ENCODE results near the gene MORC1.
"Not testable (repeated sequence)": the region's sequence is repeated elsewhere in the genome, so short reads cannot be mapped to it uniquely, and the experiment has no call there.

The MORC1 gene, protein sequence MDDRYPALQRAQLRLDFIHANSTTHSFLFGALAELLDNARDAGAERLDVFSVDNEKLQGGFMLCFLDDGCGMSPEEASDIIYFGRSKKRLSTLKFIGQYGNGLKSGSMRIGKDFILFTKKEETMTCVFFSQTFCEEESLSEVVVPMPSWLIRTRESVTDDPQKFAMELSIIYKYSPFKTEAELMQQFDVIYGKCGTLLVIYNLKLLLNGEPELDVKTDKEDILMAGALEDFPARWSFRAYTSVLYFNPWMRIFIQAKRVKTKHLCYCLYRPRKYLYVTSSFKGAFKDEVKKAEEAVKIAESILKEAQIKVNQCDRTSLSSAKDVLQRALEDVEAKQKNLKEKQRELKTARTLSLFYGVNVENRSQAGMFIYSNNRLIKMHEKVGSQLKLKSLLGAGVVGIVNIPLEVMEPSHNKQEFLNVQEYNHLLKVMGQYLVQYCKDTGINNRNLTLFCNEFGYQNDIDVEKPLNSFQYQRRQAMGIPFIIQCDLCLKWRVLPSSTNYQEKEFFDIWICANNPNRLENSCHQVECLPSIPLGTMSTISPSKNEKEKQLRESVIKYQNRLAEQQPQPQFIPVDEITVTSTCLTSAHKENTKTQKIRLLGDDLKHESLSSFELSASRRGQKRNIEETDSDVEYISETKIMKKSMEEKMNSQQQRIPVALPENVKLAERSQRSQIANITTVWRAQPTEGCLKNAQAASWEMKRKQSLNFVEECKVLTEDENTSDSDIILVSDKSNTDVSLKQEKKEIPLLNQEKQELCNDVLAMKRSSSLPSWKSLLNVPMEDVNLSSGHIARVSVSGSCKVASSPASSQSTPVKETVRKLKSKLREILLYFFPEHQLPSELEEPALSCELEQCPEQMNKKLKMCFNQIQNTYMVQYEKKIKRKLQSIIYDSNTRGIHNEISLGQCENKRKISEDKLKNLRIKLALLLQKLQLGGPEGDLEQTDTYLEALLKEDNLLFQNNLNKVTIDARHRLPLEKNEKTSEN

DNA sequence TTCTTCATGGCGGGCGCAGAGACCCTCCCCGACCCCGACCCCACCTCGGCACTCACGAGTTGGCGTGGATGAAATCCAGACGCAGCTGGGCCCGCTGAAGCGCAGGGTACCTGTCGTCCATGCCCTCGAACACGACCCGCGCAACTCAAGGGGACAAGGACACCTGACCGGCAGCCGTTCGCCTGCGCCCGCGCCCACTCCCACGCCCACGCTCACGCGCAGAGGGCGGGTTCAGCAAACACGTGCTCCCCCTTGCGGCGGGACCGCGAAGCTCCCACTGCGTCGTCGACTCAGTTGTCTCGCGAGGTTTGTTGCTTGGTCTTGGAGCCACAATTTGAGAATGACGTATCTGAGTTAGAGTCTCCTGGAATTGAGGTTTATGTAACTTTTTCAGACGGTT is at the start of gene MORC1:
Gene MORC1, minus strand, starts transcription at position 196 of the 400 bp plus-strand sequence. Its CDS starts 75 bp downstream, at position 121.
- DNase-seq: no peak

DNA sequence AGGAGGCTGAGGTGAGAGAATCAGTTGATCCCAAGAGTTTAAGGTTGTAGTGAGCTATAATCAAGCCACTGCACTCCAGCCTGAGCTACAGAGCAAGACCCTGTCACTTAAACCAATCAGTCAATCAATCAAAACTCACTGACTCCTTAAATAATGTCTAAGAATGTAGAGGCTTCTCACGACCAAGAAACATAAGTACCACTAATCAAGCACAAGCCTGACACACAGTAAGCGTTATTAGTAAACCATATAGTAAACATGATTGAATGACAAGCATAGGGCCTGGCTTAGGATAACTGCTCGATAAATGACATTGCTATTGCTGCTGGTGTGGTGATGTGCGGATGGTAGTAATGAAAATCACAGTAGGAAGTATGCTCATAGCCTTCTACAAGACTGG is 48.0 kb upstream of the MORC1 start:
- DNase-seq: no peak

DNA sequence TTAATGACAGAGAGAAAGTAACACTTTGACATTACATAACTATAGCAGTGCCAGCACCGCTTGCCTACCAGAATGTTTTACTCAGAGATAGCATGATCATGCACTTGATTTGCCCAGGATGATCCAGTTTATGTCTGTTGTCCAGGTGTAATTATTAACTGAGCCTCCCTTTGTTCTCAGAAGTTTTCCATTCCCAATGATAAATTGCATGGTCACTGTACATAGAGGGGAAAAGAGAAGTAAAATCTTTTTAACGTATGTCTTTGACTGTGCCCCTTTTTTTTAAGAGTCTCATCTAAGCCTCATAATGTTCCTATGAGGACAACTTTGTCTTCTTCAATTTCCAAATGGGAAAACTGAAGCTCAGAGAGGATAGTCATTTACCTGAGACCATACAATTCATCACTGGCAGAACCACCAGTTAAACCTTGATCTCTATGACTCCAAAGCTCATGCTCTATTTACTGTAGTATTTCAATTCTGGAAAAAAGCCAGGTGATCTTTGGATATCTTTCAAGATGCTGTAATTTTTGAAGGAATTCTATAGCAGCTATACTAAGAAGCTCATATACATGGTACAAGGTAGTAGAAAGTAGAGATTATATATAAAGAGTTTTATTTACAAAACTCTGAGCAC is 43.7 kb upstream of the MORC1 start:
- no peak for DNase-seq

DNA sequence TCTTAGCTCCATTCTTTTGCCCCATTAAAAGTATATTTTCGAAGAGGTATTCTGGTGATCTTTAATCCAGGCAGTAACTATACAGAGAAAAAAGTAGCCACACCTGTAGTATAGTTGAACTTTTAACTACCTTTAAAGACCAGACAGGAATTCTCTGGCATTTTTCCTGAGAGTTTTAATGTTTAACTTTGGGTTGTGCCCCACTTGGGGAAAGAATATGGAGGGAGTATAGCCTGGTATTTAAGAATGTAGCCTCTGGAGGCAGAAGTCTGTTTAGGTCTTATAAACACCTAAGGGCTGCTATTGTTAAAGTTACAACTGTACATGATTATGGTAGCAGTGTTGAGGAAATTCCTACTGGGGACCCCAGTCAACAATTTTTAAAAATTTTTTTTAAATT is 37.9 kb upstream of the MORC1 start:
- DNase-seq: no peak

DNA sequence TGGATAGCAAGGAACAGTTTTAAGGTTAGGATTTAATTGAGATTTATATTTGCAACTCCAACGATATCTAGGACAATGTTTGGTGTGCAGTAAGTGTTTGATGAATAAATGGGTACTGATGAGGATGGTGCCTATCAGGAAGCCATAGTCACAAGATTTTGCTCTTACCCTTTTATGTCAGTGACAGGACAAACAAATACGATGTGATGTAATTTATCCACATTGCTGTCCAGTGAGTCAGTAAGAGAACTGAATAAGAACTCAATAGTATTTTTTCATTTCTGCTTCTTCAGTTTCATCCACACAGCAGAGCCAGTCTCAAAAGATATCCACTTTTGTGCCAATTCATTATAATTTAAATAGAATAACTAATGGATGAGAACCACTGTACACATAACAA is 37.0 kb upstream of the MORC1 start:
- no peak for DNase-seq

DNA sequence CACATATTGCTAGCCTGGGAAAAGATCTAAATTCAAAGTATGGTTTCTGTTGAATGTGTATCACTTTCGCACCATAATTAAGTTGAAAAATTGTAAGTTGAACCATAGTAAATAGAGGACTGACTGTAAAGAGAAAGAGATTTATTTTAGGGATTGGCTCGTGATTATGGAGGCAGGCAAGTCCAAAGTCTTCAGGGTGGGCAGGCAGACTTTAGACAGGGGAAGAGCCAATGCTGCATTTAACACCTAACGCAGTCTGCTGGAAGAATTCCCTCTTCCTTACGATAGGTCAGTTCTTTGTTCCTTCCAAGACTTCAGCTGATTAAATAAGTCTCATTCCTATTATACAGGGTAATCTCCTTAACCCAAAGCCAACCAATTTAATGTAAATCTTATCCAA is 34.4 kb upstream of the MORC1 start:
- DNase-seq: no peak

DNA sequence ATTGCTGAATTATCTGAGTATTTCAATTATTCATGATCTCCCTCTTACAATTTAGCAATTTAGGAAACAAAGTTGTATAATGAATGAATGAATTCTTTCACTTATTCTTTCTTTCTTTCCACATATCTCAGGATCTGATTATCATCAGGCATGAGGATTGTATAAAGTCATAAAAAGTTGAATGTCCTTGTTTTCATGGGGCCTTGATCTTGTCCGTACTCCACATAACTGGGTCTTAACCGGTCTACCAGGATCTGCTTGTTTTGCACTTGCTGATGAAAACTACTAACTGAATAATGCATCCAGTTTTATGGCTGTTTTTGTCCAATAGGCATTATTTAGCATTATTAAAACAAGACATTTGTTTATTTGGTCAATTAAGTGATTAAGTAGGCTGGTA is 31.1 kb upstream of the MORC1 start:
- no peak for DNase-seq

DNA sequence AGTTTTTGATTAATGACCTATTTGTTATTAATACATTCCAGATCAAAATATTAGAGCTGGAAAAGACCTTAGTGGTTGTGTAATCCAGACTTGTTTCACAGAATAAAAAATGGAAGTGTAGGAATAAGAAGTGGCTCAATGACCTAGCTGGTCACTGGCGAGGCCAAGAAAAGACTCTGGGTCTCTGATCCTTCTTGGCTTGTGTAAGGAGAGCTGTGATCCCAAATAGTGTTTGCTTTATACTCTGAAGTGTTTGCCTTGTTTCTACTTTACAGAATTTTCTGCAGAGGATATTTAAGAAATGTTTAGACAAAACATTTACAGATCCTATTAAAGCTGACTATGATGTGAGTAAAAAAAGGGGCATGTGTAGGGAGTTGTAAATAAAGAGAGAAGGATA is 25.7 kb upstream of the MORC1 start:
- no peak for DNase-seq

DNA sequence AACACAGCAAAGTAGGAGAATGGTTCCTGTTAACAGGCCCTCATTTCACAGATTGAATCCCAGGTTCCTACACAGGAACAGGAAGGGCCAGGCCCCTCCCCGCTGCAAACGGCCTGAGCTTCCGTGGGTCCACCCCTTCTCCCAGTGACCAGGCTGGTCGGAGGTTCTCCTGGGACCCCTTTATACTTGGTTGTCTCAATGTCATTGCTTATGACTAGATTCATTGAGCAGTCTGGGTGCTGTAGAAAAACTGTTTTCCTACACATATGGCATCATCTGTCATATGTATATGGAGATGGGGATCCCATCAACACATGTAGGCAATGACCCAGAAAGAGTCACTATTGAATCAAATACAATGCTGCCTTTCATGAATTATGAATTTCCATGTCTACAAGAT is 22.4 kb upstream of the MORC1 start:
- DNase-seq: no peak

DNA sequence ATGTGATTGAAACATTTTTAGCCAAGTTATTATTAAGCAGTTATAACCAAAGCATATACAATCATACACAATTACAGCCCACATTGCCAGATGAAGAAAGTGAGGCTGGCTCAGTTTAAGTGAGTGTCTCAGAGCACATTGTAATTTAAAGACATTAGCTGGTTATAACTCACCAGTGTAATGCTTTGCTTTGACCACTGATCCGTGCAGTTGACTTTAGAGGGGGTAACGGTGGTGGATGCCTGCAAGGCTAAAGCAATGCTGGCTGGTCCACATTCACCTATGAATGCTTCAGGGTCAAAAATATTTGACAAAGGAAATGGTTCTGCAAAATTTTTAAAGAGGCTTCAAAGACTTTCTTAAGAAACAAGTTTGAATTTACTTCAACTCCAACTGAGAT is 19.8 kb upstream of the MORC1 start:
- no peak for DNase-seq

DNA sequence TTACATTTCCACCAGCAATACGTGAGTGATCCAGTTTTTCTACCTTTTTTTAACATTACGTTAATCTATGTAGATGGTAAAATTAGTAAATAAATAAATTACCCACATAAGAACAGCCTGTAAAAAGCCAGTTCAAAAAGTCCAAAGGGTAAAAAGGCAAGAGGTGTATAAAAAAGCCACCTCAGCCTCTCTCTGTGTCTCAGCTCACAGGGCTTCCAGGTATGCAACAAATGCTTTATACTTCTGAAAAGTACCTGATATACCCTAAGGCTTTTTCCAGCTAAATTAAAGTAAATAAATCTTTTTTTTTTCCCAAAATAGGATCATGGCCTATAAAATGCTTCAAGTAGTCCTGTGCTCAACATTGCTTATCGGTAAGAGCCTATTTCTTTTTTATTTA is 18.6 kb upstream of the MORC1 start, which contains the start of gene C3orf85:
Gene C3orf85, plus strand, starts transcription at position 197 of the 400 bp plus-strand sequence. Its CDS starts 129 bp downstream, at position 326.
- DNase-seq: no peak

DNA sequence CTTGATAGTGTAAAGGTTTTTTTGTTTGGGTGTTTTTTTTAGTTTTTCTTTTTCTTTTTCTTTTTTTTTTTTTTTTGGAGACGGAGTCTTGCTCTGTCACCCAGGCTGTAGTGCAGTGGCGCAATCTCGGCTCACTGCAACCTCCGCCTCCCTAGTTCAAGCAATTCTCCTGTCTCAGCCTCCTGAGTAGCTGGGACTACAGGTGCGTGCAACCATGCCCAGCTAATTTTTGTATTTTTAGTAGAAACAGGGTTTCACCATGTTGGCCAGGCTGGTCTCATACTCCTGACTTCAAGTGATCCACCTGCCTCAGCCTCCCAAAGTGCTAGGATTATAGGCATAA is 15.5 kb upstream of the MORC1 start:
- DNase-seq: not testable (repeated sequence)

DNA sequence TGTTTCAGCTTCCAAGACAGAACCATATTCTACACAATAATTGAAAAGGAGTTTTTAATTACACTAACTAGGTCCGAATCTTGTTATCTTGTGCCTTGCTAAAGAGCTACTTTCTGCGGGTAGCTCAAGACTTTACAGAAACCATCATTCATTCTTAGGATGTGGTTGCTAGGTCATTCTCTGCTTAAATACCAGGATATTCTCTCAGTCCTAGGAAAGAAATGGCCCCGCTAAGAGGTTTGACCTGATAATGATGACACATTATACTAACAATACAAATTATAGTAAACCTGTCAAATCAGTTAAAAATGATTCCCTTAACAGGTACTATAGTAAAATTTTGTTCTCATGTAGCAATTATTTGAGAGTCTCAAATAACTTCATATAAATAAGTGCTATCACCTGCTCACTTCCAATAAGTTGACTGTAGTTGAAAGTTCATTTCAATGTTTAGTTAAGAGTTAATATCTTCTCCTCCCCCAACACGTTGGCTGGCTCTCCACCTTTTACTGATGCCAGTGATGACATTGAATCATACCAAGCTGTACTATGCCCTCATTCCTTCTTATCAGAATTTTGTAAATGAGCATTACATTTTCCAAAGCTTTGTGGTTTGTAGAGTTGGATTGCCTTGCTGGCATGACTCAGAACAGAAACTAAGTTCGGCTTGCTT is 15.0 kb upstream of the MORC1 start:
- no peak for DNase-seq

DNA sequence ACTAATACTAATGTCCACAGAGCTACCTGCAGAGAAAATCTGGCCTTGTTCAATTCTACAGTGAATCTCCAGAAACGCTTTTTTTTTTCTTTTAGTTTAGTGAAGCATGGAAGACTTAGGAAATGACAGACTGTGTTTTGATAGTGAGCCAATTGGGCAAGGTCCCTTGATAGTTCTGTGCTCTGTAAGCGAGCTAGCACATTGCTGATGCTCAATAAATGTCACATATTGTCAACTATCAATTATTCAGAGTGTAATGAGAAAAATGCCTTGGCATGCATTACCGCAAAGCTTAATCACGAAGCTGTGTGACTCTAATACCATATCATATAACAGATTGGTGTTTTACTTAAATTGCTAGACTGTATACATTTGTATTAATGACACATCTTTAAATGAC is 13.3 kb upstream of the MORC1 start:
- DNase-seq: no peak

DNA sequence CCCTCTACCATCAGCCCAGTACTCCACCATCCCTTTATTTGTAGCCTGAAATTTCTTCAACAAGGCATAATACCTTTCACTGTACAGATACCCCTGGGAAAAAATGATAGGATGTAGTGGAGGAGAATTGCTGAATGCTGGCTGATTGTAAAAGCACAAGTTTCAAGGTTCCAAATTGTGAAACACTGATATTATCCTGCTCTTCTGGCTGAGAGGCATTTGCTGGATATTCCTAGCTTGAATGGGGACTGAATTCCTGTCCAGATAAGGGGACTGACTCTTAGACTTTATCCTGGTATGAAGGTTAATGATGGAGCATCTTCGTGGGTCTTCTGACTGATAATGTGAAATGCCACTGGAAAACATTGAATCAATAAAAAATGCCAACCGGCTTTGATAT is 9.6 kb upstream of the MORC1 start:
- DNase-seq: no peak

DNA sequence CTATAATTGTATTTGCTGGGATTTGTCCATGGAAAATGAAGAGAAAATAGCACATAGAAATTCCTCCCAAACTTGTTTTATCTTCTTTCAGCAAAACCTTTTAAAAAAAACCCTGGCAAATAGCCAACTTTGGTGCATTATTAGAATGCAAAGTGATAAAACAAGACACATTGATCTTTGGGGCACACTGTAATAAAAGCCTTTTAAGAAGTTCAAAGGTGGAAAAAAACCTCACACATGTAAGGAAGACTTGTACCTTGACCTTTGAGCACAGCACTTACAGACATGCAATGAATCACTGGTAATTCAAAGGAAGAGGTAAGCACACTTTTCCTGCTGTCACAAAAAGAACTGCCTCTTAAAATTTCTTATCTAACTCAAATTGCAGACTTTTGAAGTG is 8.0 kb upstream of the MORC1 start:
- DNase-seq: no peak

DNA sequence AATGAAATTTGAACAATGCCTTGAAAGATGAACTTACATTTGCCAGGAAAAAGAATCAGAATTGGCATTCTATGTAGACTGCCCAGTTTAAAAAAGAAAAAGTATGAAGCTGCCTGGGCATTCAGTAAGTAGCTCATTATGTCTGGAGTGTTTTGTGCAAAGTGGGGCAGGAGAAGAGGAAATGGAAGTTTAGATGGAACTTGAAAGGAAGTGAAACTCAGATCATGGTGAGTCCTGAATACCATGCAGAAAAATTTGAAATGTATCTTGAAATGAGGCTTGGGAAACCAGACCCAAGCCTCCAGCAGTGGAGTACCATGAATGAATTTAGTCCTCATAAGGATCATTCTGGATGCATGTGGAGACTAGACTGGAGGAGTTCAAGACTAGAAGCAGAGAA is 4.8 kb upstream of the MORC1 start:
- no peak for DNase-seq

DNA sequence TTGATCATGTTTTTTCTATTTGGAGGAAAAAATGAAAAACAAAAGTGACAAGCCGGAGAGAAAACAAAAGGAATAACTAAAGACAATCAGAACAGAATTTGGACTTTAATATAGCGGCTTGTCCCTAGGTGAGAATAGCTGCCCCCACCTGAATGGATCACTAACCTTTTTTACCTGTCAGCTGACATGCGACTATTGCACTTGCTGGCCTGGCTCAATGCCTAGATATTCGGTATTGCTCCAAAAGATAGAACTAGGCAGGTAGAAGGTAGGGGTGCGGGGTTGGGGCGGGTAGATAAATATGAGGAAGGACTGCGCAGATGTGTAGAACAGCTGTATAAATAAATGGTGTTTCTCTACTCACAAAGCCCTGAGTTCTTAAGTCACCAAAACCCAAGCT is 650 bp upstream of the MORC1 start:
- no peak for DNase-seq

DNA sequence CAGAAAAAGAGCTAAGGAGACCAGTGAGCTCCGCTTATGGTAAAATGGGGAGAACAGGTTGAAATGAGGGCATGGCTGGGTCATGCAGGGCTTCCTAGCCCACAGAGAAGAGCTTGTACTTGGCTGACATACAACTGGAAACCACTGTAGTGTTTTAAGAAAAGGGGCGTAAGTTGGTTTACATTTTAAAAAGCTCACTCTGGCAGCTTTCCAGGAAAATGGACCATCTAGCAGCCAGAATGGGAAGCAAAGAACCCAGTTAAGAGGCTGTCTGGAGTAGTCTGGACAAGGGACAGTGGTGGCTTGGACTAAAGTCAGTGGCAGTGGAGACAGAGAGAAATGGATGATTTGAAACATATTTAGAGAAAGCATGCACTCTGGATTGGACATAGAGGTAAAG is 1.9 kb downstream of the MORC1 start:
- DNase-seq: no peak

DNA sequence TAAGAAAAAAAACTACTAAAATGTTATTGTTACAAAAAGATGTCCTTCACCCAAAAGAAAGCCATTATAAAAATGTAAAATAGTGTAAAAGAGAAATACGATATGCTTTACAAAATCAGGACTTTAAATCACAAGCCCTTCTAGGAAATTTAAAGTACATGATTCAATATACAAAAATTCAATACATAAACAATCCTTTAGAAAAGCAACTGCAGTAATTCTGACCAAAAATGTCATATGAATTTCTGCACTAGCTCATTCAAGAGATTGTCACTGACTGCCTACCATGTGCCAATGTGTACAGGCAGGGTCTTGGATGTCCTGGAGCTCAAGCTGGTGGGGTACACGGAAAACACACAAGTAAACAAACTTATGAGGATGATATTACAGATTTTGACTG is 2.5 kb downstream of the MORC1 start:
- no peak for DNase-seq

DNA sequence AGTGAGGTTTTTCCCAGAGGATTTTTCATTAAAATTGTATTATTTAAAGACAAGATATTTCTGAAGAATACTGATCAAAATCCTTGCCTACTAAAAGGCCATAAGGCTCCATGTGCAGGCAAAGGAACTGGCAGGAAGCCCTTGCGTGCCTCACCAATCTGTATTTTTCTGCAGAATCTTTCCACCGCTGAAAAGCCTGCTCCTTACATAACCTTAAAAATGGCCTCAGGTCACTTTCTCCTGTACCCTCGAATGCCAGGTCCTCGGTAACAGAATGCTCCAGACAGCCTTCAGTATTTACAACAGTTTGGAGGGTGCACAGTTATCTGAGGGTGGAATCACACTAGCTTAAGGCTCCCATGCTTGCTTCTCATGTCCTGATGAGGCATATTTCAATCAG is 3.2 kb downstream of the MORC1 start:
- no peak for DNase-seq

DNA sequence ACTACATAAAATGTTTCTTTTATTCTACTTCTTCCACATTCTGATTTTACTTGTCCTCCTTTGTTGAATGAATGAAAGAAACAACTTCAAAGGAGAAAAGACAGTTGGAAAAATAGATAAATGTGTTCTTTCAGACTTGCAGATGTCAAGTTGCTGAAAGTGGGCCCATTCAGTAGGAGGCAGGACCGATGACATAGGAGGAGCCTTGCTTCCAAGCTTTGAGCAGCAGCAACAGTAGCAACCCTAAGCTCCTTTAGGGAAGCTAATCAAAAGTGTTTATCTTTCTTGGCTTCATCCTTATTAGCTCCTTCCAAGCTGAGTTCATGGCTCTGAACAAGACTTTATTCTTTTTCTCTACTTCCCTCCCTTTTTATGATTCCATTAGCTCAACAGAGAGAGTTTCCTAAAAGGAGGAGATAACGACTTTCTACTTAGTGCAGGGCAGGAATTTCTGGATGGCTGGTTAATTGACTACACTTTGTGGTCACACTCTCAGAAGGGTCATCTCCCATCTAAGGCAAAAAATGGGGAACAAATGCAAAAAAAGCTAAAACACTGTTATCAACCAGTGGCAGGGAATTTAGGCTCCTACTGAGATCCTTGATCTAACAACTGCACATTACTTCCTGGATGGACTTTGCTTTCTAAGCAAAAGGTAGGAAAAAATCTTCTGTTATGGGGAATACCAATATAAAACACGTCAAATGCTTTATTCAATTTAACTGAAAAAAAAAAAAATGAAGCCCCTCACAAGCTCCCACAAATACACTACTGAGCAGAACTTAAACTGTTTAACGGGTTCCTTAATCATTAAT is 4.8 kb downstream of the MORC1 start:
- DNase-seq: no peak

All from activated T-cell treated with anti-CD3 and anti-CD28 coated beads, Interleukin-2, amount 50 U/mL, for 48 hours (primary cell).